ENCODE data around the gene NQO2. TPM values are rescaled to one million over a fixed set of nuclear protein-coding genes. Genes with fewer than 3 reads are reported as not detected.

NQO2 gene
- total and polyA plus RNA-seq, 2 of the 13 experiments (the other 11 are each of a cell fraction or from before 2014, with no cell fraction given), result 32.2 to 56.5 TPM

- TF ChIP-seq ARID5B (CRISPR knock-in tag; IDR thresholded peaks at IDR 0.05) (peak; percentile 67), ZNF362 (CRISPR knock-in tag; IDR thresholded peaks at IDR 0.05; ENCODE audit: borderline replicate concordance) (no peak; the same call in 1 of the 2 replicates), ZBTB21 (CRISPR knock-in tag; IDR thresholded peaks at IDR 0.05) (no peak), ZBTB44 (CRISPR knock-in tag; IDR thresholded peaks at IDR 0.05) (0 out of 2 replicates have a peak, but pooled peaks have one; percentile 47), DMTF1 (CRISPR knock-in tag; IDR thresholded peaks at IDR 0.05) (peak; percentile 60; the same call in 1 of the 2 replicates), JUN (CRISPR knock-in tag; IDR thresholded peaks at IDR 0.05) (peak; percentile 29; the same call in 1 of the 2 replicates), ZNF136 (CRISPR knock-in tag; IDR thresholded peaks at IDR 0.05; ENCODE audit: low read depth) (peak; percentile 95), UBTF (CRISPR knock-in tag; IDR thresholded peaks at IDR 0.05) (peak; percentile 66), ZNF782 (CRISPR knock-in tag; IDR thresholded peaks at IDR 0.05; ENCODE audit: borderline replicate concordance) (peak; percentile 66; the same call in 1 of the 2 replicates), ZIK1 (CRISPR knock-in tag; IDR thresholded peaks at IDR 0.05; ENCODE audit: borderline replicate concordance, low read depth) (peak; percentile 64; the same call in 1 of the 2 replicates), ZMAT5 (CRISPR knock-in tag; IDR thresholded peaks at IDR 0.05; ENCODE audit: borderline replicate concordance, low read depth) (no peak), ZNF605 (CRISPR knock-in tag; IDR thresholded peaks at IDR 0.05) (peak; percentile 62; the same call in 1 of the 2 replicates), POLR2A (IDR thresholded peaks at IDR 0.05; ENCODE audit: insufficient read depth in 1 of 2, low read depth in 2 of 2, low read length in 2 of 2) (no peak), GPBP1L1 (CRISPR knock-in tag; IDR thresholded peaks at IDR 0.05) (no peak), THAP11 (CRISPR knock-in tag; IDR thresholded peaks at IDR 0.05) (peak; percentile 59; the same call in 1 of the 2 replicates)
Observed at GRCh38 chr6:2952557-2953095, 47.1 kb upstream of the NQO2 start (continued).
